WERI-Rb-1 (cell line): ENCODE measurements around the gene SLC35F4.

Experiments
- DNase-seq: peaks from one replicate; pipeline ENCODE4 v3.0.0-alpha.2; 2020
- H3K27ac ChIP-seq: fragments of 250-450 bp; sonication (Bioruptor Pico); 2 replicates; pipeline ENCODE4 v1.5.1; 2020; ENCODE audit warnings: mild to moderate bottlenecking, moderate library complexity
- H3K27me3 ChIP-seq: fragments of 250-450 bp; sonication (Bioruptor Pico); 2 replicates; pipeline ENCODE4 v1.5.1; 2021; ENCODE audit warnings: mild to moderate bottlenecking, low read depth, moderate library complexity; ENCODE audit not compliant: insufficient read depth, severe bottlenecking
- H3K36me3 ChIP-seq: fragments of 250-450 bp; sonication (Bioruptor Pico); 2 replicates; pipeline ENCODE4 v1.5.1; 2020; ENCODE audit warnings: mild to moderate bottlenecking, moderate library complexity
- H3K4me3 ChIP-seq: 2 replicates; pipeline ENCODE4 v1.5.1; 2011; ENCODE audit warnings: low read depth, mild to moderate bottlenecking, control low read depth, low read length
- H3K9me3 ChIP-seq: fragments of 250-450 bp; sonication (Bioruptor Pico); 2 replicates; pipeline ENCODE4 v1.5.1; 2021; ENCODE audit warnings: mild to moderate bottlenecking, moderate library complexity; ENCODE audit not compliant: severe bottlenecking
- TF ChIP-seq, protein P1 (sequence below): IDR thresholded peaks from 2 replicates; pipeline ENCODE4 v1.5.1; 2011; ENCODE audit warnings: low read depth, mild to moderate bottlenecking, control low read depth, inconsistent platforms, low read length

The SLC35F4 gene

DNA sequence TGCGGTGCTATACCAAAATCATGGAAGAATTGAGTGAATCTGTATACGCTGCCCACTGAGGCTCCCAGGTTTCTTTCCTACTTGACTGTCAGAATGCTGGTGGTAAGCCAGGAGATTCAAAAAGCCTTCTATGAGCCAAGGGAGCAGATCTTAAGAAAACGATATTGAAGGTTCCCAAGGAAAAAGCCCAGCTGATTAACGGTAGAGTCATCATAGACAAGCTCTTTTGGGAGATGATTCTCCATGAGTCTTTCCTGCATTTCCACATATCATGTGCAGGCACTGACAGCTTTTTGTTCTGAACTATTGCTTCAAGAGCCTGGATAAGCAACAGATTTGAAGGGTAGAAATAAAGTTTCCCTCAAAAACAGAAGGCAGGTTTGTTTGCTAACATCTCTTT, 17.5 kb downstream of the SLC35F4 start:
- TF ChIP-seq, protein P1, sequence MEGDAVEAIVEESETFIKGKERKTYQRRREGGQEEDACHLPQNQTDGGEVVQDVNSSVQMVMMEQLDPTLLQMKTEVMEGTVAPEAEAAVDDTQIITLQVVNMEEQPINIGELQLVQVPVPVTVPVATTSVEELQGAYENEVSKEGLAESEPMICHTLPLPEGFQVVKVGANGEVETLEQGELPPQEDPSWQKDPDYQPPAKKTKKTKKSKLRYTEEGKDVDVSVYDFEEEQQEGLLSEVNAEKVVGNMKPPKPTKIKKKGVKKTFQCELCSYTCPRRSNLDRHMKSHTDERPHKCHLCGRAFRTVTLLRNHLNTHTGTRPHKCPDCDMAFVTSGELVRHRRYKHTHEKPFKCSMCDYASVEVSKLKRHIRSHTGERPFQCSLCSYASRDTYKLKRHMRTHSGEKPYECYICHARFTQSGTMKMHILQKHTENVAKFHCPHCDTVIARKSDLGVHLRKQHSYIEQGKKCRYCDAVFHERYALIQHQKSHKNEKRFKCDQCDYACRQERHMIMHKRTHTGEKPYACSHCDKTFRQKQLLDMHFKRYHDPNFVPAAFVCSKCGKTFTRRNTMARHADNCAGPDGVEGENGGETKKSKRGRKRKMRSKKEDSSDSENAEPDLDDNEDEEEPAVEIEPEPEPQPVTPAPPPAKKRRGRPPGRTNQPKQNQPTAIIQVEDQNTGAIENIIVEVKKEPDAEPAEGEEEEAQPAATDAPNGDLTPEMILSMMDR, result no peak
- Histone ChIP-seq H3K27me3 (peaks cover 2% of the 10 kb centered on the region), H3K9me3 (no peaks in the 10 kb centered on the region), H3K36me3 (no peaks in the 10 kb centered on the region), H3K4me3 (no peak overlapping the region), H3K27ac (no peak overlapping the region)
- no peak for DNase-seq

DNA sequence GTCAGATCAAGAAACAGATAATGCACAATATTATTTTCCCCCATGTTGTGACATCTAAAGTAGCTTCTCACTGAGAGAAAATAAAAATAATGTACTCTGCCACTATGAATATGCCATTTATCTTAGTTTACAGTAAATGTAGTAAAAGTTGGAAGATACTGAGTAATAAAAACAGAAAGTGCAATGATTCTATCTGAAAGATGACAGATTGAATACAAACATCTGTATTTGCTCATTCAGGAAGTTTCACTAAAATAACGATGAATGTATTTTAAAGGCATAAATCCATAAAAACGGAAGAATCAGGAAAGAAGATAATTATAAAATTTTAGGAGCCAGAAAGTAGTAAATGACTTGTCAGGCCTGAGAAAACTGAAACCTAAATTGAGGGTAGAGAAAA, 18.2 kb downstream of the SLC35F4 start:
- Histone ChIP-seq H3K4me3 (no peak overlapping the region), H3K36me3 (no peaks in the 10 kb centered on the region), H3K9me3 (no peaks in the 10 kb centered on the region), H3K27ac (no peak overlapping the region), H3K27me3 (peaks cover 2% of the 10 kb centered on the region)
- no peak for DNase-seq
- TF ChIP-seq, protein P1, result no peak

DNA sequence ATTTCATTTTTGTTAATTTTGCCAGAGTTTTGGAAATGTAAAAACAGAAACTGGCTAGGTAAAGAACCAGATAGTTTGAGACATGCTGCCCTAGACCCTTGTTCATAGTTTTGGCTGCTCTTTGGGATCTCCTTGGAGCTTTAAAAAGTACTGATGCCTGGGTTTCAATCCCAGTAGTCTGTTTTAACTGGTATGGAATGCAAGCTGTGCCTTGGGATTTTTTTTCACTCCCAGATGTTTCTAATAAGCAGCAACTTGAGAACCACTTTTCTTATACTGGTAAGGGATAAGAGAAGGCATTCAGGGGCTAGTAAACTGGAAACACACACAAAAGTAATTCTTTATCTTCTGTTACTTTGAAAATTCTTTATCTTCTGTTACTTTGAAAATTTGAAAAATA, 18.8 kb downstream of the SLC35F4 start:
- Histone ChIP-seq H3K27me3 (peaks cover 2% of the 10 kb centered on the region), H3K27ac (no peak overlapping the region), H3K9me3 (no peaks in the 10 kb centered on the region), H3K4me3 (no peak overlapping the region), H3K36me3 (no peaks in the 10 kb centered on the region)
- TF ChIP-seq, protein P1, result no peak
- DNase-seq, result no peak

DNA sequence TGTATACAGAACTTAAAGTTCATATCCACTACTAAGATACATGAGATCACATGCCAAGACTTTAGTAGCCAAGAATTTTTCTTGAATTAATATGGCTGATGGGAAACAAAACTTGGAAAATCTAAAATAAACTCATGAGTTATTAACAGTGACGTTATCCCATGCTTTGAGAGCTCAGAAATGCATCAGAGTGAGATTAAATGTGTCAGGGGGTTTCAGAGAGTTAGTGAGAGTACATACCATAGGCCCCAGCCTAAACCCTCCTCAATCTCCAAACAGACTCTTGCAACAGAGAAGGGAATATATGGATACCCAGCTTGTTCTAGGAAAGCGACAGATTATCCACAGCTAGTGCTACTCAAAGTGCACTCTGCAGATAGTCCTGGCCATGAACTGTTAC, 19.3 kb downstream of the SLC35F4 start:
- Histone ChIP-seq H3K27me3 (peaks cover 2% of the 10 kb centered on the region), H3K9me3 (no peaks in the 10 kb centered on the region)
- TF ChIP-seq, protein P1, result no peak

DNA sequence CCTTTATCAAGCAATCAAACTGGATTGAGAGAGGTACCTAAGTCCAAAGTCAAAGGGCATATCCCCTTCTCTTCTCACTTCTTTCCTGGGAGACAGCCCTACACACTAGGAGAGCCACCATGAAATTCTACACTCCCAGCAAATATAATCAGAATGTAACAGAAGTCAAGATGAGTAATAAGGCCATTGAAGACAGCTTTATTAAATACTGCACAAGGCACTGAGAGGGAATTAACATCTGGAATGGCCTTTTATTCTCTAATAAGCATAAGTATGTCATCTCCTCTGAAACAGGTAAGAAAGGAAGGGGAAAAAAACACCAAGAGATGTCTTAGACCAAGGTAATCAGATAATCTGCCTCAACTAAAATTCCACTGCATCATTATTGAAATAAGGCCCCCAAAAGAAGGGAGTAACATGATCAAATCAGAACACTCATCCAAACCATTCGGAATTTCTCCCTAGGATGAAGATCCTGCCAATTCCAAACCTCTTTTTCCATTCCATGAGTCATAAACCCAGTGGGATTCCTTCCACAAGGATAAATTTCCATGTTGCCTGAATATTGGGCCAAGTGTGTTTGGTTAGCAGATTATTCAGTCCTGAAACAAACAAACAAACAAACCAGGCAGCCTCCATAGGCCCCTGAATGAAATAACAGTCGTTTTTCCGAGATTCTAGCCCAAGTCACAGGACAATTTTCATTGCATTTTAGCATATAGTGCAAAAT, 19.9 kb downstream of the SLC35F4 start:
- TF ChIP-seq, protein P1, result no peak
- Histone ChIP-seq H3K27me3 (peaks cover 2% of the 10 kb centered on the region), H3K36me3 (no peaks in the 10 kb centered on the region), H3K9me3 (no peaks in the 10 kb centered on the region), H3K27ac (no peak overlapping the region), H3K4me3 (no peak overlapping the region)
- DNase-seq, result no peak

More for the DNA sequence above, 19.3 kb downstream of the SLC35F4 start:
- no peaks in the 10 kb centered on the region for H3K36me3 ChIP-seq
- no peak for DNase-seq
- H3K4me3 ChIP-seq, result no peak overlapping the region
- H3K27ac ChIP-seq, result no peak overlapping the region

DNA sequence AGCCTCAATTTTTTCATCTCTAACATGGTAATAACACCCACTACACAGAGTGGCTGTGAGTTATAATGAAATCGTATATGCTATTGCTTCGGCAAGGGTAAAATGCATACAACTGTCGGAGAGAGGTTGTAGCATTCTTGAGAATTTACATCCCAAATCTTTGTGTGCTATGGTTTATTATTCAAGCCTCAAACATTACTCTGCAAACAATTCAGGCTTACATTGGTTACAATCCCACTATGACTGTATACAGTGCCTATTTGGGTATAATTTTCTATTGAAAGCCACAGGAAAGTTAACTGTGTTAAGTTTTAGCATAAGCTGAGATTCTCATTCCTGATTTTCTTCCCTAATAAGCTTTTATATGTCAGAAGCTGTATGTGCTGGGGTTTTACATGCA, 20.6 kb downstream of the SLC35F4 start:
- H3K27me3 ChIP-seq, result peaks cover 2% of the 10 kb centered on the region
- TF ChIP-seq, protein P1, result no peak
- H3K27ac ChIP-seq, result no peak overlapping the region
- no peaks in the 10 kb centered on the region for H3K9me3 ChIP-seq
- H3K4me3 ChIP-seq, result no peak overlapping the region
- H3K36me3 ChIP-seq, result no peaks in the 10 kb centered on the region
- DNase-seq, result no peak
